Keratinocyte (primary cell): ENCODE measurements around the gene FARP1. TPM values are rescaled to one million over a fixed set of nuclear protein-coding genes. Genes with fewer than 3 reads are reported as not detected.

ENCODE experiments used
- DNase-seq: peaks from one replicate; pipeline ENCODE4 v3.0.0-alpha.2; 2011; ENCODE audit warnings: low read depth, missing footprints, low spot score
- FAIRE-seq: peaks from 2 replicates; lab custom pipeline; 2011; peaks lifted over from hg19 to GRCh38; lab: Jason Lieb, UNC
- H2AFZ ChIP-seq: 2 replicates; pipeline ENCODE4 v1.6.0; 2012; ENCODE audit warnings: low read length, control low read depth, inconsistent platforms; ENCODE audit not compliant: control insufficient read depth
- H3K27ac ChIP-seq: 2 replicates; pipeline ENCODE4 v1.5.1; 2011; ENCODE audit warnings: low read length; ENCODE audit not compliant: control insufficient read depth, insufficient read depth
- H3K27me3 ChIP-seq: 3 replicates; pipeline ENCODE4 v1.6.0; 2011; ENCODE audit warnings: low read length; ENCODE audit not compliant: control insufficient read depth, insufficient read depth; ENCODE audit errors: extremely low read depth
- H3K36me3 ChIP-seq, 2 experiments: 2 replicates in 1 of 2; 3 replicates in 1 of 2; pipeline ENCODE4 v1.5.1; 2011; ENCODE audit warnings: low read length in 2 of 2, mild to moderate bottlenecking in 1 of 2; ENCODE audit not compliant: control insufficient read depth in 2 of 2, insufficient read depth in 2 of 2; ENCODE audit errors: extremely low read depth in 1 of 2
- H3K4me1 ChIP-seq: 3 replicates; pipeline ENCODE4 v1.5.1; 2011; ENCODE audit warnings: low read length; ENCODE audit not compliant: control insufficient read depth, insufficient read depth; ENCODE audit errors: extremely low read depth
- H3K4me2 ChIP-seq: 3 replicates; pipeline ENCODE4 v1.6.0; 2011; ENCODE audit warnings: low read depth, low read length; ENCODE audit not compliant: control insufficient read depth, insufficient read depth; ENCODE audit errors: extremely low read depth
- H3K4me3 ChIP-seq, 3 experiments: fragments of 200-600 bp in 1 of 3; sonication (generic) in 1 of 3; 2 replicates in 2 of 3; 3 replicates in 1 of 3; pipeline ENCODE4 v1.5.1; 2011 to 2016; ENCODE audit warnings: low read length in 3 of 3, mild to moderate bottlenecking in 3 of 3, control low read depth in 2 of 3, inconsistent platforms in 1 of 3, low read depth in 1 of 3, mixed read lengths in 1 of 3, mixed run types in 1 of 3, moderate library complexity in 1 of 3; ENCODE audit not compliant: control insufficient read depth in 2 of 3, insufficient read depth in 2 of 3; ENCODE audit errors: extremely low read depth in 1 of 3
- H3K79me2 ChIP-seq: 2 replicates; pipeline ENCODE4 v1.6.0; 2012; ENCODE audit warnings: low read length; ENCODE audit not compliant: control insufficient read depth, insufficient read depth
- H3K9ac ChIP-seq: 3 replicates; pipeline ENCODE4 v1.6.0; 2011; ENCODE audit warnings: low read length; ENCODE audit not compliant: control insufficient read depth, insufficient read depth; ENCODE audit errors: extremely low read depth
- H3K9me1 ChIP-seq: 3 replicates; pipeline ENCODE4 v1.6.0; 2011; ENCODE audit warnings: low read length; ENCODE audit not compliant: control insufficient read depth, insufficient read depth; ENCODE audit errors: extremely low read depth
- H3K9me3 ChIP-seq: 2 replicates; pipeline ENCODE4 v1.5.1; 2012; ENCODE audit warnings: low read depth, low read length; ENCODE audit not compliant: control insufficient read depth
- H4K20me1 ChIP-seq: 3 replicates; pipeline ENCODE4 v1.6.0; 2011; ENCODE audit warnings: low read length; ENCODE audit not compliant: control insufficient read depth, insufficient read depth; ENCODE audit errors: extremely low read depth
- EZH2 ChIP-seq: IDR thresholded peaks from one replicate; pipeline ENCODE4 v1.6.1; 2012; ENCODE audit warnings: inconsistent platforms, mild to moderate bottlenecking, low read length, moderate library complexity
- dilution Hi-C: fragments of 300-500 bp; cut with MboI; formaldehyde crosslinking; loops from one replicate; pipeline ENCODE4 v1.7.0; 2020; ENCODE audit warnings: low sequenced_read_pairs; ENCODE audit not compliant: extremely low pct_ligation_motif_present
- polyA plus RNA-seq, 5 experiments: library from polyadenylated mRNA; depleted of rRNA in 3 of 5; stranded (reverse) in 3 of 5; stranded (forward) in 1 of 5; unstranded in 1 of 5; fragments of >200 nt; gene quantifications; 1 replicate in 1 of 5; 2 replicates in 3 of 5; 3 replicates in 1 of 5; pipeline versions ENCODE4 v1.2.1 to v1.2.3, GENCODE V29; 2011 to 2012; ENCODE audit warnings: missing spikeins in 2 of 5, low read depth in 1 of 5, low replicate concordance in 1 of 5
- TF ChIP-seq, protein P1 (sequence below), 3 experiments: IDR thresholded peaks in 1 of 3; conservative IDR thresholded peaks in 1 of 3; optimal IDR thresholded peaks in 1 of 3; 2 replicates in 2 of 3; 3 replicates in 1 of 3; pipeline versions ENCODE3 to v1.5.1; 2011; ENCODE audit warnings: low read length in 3 of 3, mild to moderate bottlenecking in 3 of 3, moderate library complexity in 2 of 3, control low read depth in 1 of 3, inconsistent platforms in 1 of 3; ENCODE audit not compliant: insufficient read depth in 2 of 3; ENCODE audit errors: extremely low read depth in 1 of 3

Gene FARP1
- polyA plus RNA-seq, 1 donor (not counting 4 experiments of a cell fraction or from before 2014, with no cell fraction given), result 10.3 TPM

DNA sequence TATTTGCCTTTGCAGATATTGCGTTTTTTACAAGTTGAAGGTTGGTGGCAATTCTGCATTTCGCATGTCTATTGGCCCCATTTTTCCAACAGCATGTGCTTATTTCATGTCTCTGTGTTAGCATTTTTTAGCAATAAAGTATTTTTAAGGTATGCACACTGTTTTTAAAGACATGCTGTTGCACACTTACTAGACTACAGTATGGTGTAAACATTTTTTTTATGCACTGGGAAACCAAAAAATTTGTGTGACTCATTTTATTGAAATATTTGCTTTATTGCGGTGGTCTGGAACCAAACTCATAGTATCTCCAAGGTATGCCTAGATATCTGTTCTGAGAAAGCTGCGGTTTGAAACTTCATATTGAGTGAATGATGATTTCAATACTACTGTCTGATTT is 89.6 kb downstream of the FARP1 start:
- Histone ChIP-seq H3K9me1 (no peaks in the 10 kb centered on the region), H3K27me3 (no peaks in the 10 kb centered on the region), H3K9ac (no peak overlapping the region), H3K4me3 (no peak overlapping the region), H4K20me1 (no peaks in the 10 kb centered on the region), H3K4me1 (no peaks in the 10 kb centered on the region), H3K36me3 (no peaks in the 10 kb centered on the region), H3K9me3 (no peaks in the 10 kb centered on the region), H3K27ac (no peak overlapping the region), H3K79me2 (no peaks in the 10 kb centered on the region), H2AFZ (no peak overlapping the region), H3K4me2 (no peak overlapping the region)
- dilution Hi-C loops, result no loop called here
- no peak for TF ChIP-seq EZH2
- TF ChIP-seq, protein P1, sequence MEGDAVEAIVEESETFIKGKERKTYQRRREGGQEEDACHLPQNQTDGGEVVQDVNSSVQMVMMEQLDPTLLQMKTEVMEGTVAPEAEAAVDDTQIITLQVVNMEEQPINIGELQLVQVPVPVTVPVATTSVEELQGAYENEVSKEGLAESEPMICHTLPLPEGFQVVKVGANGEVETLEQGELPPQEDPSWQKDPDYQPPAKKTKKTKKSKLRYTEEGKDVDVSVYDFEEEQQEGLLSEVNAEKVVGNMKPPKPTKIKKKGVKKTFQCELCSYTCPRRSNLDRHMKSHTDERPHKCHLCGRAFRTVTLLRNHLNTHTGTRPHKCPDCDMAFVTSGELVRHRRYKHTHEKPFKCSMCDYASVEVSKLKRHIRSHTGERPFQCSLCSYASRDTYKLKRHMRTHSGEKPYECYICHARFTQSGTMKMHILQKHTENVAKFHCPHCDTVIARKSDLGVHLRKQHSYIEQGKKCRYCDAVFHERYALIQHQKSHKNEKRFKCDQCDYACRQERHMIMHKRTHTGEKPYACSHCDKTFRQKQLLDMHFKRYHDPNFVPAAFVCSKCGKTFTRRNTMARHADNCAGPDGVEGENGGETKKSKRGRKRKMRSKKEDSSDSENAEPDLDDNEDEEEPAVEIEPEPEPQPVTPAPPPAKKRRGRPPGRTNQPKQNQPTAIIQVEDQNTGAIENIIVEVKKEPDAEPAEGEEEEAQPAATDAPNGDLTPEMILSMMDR (optimal IDR thresholded peaks at IDR 0.05 in 1 of 3, IDR thresholded peaks at IDR 0.05 in 1 of 3, conservative IDR thresholded peaks at IDR 0.05 in 1 of 3; ENCODE audit: extremely low read depth in 1 of 3, insufficient read depth in 2 of 3, low read length in 3 of 3), result no peak
- FAIRE-seq (no peak), DNase-seq (no peak)

DNA sequence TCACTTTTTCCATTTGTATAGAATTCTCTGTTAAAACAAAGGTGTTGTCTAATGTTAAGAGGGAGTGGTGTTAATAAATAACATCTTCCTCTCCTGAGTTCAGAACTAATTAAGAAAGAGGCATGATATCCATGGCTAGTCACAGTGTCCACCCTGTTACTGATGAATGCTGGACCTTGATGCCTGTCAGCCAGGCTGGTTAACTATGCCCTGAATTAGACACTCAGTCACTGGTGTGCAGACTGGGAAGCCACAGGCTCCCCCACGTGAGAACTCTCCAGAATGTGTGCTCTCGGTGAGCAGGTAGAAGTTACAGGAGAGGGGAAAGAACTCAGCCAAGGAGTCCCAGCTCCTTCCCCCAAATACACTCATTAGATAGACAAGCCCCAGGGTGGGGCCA is 90.2 kb downstream of the FARP1 start:
- no peaks in the 10 kb centered on the region for H3K36me3 ChIP-seq
- no peak for DNase-seq
- no peak overlapping the region for H3K27ac ChIP-seq
- TF ChIP-seq, protein P1 (optimal IDR thresholded peaks at IDR 0.05 in 1 of 3, IDR thresholded peaks at IDR 0.05 in 1 of 3, conservative IDR thresholded peaks at IDR 0.05 in 1 of 3; ENCODE audit: extremely low read depth in 1 of 3, insufficient read depth in 2 of 3, low read length in 3 of 3), result no peak
- no peak for TF ChIP-seq EZH2
- H2AFZ ChIP-seq, result no peak overlapping the region
- no peak for FAIRE-seq
- no peaks in the 10 kb centered on the region for H4K20me1 ChIP-seq
- no peaks in the 10 kb centered on the region for H3K27me3 ChIP-seq
- H3K4me3 ChIP-seq, result no peak overlapping the region
- H3K9me3 ChIP-seq, result no peaks in the 10 kb centered on the region
- dilution Hi-C loops, result no loop called here
- H3K79me2 ChIP-seq, result no peaks in the 10 kb centered on the region
- no peaks in the 10 kb centered on the region for H3K4me1 ChIP-seq
- no peak overlapping the region for H3K9ac ChIP-seq
- H3K9me1 ChIP-seq, result no peaks in the 10 kb centered on the region
- H3K4me2 ChIP-seq, result no peak overlapping the region
